GM21786 (cell line): ENCODE measurements around the gene SMG7.
A peak's percentile ranks its signal among the peaks of the same experiment; 100 is the strongest.

Experiments
- ATAC-seq: cut with Tn5 transposase; IDR thresholded peaks from one replicate; pipeline ENCODE4 v1.9.1; 2021; ENCODE audit not compliant: unreplicated experiment

SMG7 gene

GRCh38 chr1:183505454-183506089 is 33.3 kb downstream of the SMG7 start:
- ATAC-seq, result no peak

GRCh38 chr1:183506561-183506960 is 34.3 kb downstream of the SMG7 start:
- ATAC-seq, result no peak

DNA sequence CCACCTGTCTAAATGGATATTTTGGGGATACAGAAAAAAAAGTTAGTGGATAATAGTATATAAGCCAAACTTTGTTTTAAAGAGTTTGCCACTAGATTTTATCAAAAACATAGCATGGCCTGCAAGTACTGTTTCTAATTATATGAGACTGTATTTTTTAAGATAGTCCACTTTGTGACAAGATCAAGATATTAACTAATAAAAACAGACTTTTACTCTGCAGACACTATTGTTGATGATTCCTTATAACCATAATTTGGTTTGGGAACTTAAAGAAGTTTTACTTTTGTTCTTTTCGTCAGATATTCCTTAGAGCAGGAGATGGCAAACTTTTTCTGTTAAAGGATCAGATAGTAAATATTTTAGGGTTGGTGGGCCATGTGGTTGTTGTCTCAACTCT is 36.4 kb downstream of the SMG7 start:
- no peak for ATAC-seq

- no peak for ATAC-seq
Observed at GRCh38 chr1:183512450-183512849, 40.2 kb downstream of the SMG7 start.

GRCh38 chr1:183514235-183514634 is 41.9 kb downstream of the SMG7 start:
- ATAC-seq, result no peak

DNA sequence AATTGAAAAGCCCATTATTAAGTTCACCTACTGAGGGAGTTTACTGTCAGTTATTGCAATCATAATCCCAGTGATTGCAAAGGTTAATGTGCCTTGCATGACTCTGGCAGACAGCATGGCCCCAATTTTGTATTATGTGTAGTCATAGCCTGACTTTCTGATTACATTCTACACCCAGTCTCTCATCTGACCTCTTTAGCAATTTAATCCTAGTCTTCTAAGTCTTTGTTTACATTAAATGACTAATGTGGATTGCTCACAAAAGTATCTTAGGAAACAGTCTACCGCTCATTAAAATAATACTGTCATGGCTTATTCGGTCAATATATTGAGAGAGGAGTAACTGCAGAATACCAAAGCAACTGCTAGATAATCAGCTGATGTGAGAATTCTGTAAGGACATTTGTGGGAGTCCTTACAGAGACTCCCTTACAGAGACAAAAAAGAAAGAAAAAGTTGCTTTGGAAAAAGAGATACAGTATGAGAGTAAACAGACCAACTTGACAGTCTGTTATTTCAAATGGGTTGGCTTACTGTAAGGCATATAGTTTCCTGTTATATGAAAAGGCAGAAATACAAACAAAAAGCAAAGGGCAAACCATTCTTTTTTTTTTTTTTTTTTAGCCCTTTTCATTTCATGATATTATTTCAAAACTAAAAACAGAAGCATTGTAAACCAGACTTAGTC is 42.8 kb downstream of the SMG7 start:
- no peak for ATAC-seq

DNA sequence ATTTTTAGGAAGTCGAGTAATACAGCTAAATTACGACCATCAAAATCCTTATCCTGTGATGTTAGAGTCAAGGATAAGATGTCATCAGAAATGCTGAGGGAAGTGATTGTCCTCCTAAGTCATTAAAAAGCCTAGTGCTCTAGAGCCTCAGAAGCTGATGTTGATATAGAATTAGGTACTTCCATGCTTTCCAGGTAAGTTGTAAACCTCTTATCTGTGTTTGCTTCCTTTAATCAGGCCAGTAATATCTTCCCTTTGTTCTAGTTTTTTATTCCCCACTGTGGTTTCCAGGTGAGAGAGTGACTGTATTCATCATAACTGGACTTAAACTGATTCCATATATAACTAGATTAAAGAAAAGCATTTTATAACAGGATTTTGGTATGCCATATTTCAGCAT is 44.4 kb downstream of the SMG7 start:
- no peak for ATAC-seq

- ATAC-seq, result no peak
Observed at GRCh38 chr1:183517401-183517800, 45.1 kb downstream of the SMG7 start.

DNA sequence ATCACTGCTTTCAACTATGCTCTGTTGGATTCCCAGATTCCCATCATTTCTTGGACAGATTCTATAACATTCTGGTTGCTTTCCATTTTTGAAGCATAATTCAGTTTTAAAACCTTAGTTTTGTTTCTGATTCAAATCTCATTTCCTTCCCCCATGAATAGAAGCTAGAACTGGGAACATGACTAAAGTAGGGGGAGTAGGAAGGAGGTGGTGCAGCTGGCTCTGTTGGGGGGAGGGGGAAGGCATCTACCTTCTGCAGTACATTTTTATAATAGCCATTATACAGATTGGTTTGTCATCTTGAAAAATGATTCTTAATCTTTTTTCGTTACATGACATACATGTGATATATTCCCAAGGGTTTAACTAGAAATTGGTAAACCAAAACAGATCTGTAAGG is 48.1 kb downstream of the SMG7 start:
- no peak for ATAC-seq

- ATAC-seq, result no peak
Observed at GRCh38 chr1:183522104-183522503, 49.8 kb downstream of the SMG7 start.

DNA sequence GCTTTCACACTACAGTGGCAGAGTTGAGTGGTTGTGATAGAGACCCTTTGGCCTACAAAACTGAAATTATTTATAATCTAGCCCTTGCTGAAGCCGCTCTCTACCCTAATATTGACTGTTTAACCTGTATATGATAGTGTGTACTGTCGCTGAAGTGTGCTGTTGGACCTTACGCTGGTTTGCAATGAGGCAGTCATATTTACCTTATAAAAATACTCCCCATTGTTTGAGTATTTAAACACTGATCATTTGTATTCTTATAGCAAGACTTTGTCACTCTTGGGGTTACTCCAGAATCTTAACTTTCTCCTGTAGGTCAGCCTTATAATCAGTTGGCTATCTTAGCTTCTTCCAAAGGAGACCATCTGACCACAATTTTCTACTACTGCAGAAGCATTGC is 56.3 kb downstream of the SMG7 start:
- no peak for ATAC-seq

DNA sequence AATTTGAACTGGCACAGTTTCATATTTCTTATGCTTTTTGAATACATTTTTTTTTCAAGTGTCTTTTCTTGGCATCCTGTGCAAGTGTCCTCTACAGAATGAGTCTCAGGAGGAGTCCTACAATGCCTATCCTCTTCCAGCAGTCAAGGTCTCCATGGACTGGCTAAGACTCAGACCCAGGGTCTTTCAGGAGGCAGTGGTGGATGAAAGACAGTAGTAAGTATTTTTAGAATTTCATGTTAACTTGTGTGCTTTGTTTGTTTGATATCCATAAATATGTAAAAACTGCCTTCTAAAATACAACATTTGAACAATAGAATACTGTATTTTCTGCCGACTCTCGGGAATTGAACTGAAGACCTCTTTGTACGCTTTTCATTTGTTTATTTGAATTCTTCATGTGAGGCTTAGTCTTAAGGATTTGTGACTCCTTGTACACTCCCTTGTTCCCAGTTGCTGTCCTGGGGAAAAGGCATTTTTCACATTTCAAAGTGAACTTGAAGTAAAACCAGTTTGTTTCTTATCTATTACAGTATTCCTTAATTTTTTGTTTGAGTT is 61.4 kb downstream of the SMG7 start:
- ATAC-seq, result no peak

- ATAC-seq, result no peak
Observed at GRCh38 chr1:183537405-183537804, 65.1 kb downstream of the SMG7 start.

- ATAC-seq, result peak; percentile 69
Observed at GRCh38 chr1:183543619-183544204, 71.4 kb downstream of the SMG7 start.

DNA sequence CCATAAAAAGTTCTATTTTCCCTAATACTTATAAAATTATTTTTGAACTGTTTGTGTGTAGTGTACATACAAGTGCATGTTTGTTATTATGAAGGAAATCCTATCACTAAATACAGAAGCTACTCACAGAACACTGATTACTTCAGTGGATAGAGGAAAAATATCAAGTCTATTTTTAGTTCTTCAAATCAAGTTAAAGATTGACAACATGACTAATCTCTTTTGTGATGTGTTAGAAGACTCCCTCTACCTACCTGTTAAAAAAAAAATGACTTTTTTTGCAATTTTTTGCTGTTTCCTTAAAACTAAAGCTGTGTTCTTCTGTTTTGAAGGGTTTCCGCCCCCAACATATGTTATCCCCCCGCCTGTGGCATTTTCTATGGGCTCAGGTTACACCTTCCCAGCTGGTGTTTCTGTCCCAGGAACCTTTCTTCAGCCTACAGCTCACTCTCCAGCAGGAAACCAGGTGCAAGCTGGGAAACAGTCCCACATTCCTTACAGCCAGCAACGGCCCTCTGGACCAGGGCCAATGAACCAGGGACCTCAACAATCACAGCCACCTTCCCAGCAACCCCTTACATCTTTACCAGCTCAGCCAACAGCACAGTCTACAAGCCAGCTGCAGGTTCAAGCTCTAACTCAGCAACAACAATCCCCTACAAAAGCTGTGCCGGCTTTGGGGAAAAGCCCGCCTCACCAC is 72.4 kb downstream of the SMG7 start:
- no peak for ATAC-seq

DNA sequence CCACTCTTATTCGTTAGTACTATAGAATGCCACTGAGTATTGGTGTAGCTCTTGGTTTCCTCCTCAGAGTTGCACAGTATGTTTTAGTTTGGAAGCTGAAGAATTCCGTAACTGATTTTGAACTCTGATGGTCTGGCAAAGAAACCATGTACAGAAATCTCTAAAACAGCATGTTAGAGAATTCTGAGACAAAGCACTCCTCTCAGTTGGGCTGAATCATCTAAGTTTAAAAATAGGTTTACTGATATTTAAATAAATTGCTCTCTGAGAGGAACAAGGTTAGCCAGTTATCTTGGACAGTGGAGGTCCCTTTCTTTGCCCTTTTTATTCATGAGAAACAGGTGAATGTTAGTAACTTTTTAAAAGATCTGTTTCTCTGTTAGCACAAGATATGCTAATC is 74.1 kb downstream of the SMG7 start:
- ATAC-seq, result no peak

DNA sequence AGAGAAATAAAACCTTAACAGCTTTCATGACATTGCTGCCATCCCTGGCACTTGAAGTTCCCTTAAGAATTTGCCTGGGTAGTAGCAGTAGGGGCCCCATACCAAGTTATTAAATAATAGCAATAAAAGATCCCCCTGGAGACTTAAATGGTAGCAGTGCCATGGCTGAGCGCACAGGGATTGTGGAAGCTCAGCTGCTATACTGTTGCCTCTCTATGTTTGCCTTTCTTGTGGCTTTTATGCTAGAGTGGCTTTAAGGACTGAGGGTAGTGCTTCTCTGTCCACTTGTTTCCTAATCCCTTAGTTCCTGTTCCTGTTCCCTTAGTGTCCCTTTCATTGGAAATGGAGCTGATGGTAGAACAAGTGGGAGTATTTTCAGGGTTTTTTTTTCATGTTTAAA is 75.8 kb downstream of the SMG7 start:
- no peak for ATAC-seq

DNA sequence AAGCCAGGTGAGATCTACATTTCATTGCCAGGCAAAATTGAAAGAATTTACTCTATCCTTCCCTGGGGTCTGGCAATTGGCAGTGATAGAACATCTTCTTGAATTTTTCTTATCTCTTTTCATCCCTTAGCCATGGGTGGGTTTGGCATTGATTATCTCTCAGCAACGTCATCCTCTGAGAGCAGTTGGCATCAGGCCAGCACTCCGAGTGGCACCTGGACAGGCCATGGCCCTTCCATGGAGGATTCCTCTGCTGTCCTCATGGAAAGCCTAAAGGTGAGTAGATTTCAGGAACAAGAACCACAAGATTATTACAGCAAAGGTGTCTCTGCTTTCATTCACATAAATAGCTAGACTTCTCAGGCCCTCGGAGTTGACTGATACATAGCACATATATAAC is 78.6 kb downstream of the SMG7 start:
- no peak for ATAC-seq

GRCh38 chr1:183551924-183552323 is 79.6 kb downstream of the SMG7 start:
- ATAC-seq, result no peak

GRCh38 chr1:183552441-183552840 is 80.1 kb downstream of the SMG7 start:
- ATAC-seq, result no peak

- ATAC-seq, result no peak
Observed at GRCh38 chr1:183552891-183553290, 80.6 kb downstream of the SMG7 start.

- ATAC-seq, result no peak
Observed at GRCh38 chr1:183553331-183553730, 81.0 kb downstream of the SMG7 start.
